Mesodermal cell (in vitro differentiated cells): Measurements from ENCODE around the gene THRB.

Experiments used
- H3K27ac ChIP-seq: 2 replicates; pipeline ENCODE4 v1.7.0; 2013; ENCODE audit warnings: mild to moderate bottlenecking, low read depth, low read length, moderate library complexity; ENCODE audit not compliant: severe bottlenecking
- H3K36me3 ChIP-seq: 2 replicates; pipeline ENCODE4 v1.7.1; 2013; ENCODE audit warnings: mild to moderate bottlenecking, low read length, moderate library complexity; ENCODE audit not compliant: control insufficient read depth, insufficient read depth
- H3K4me1 ChIP-seq: one replicate; pipeline ENCODE4 v1.7.1; 2013; ENCODE audit warnings: mild to moderate bottlenecking, low read length; ENCODE audit not compliant: insufficient read depth, control insufficient read depth, poor library complexity, severe bottlenecking
- H3K4me3 ChIP-seq: 2 replicates; pipeline ENCODE4 v1.7.0; 2013; ENCODE audit warnings: low read length, control low read depth, mild to moderate bottlenecking; ENCODE audit not compliant: insufficient read depth, poor library complexity, severe bottlenecking; ENCODE audit errors: extremely low read depth
- H3K9me3 ChIP-seq: 2 replicates; pipeline ENCODE4 v1.7.1; 2013; ENCODE audit warnings: mild to moderate bottlenecking, low read length, moderate library complexity; ENCODE audit not compliant: control insufficient read depth
- WGBS, 2 experiments: methylation state at CpG; one replicate each; pipeline ENCODE4 v1.1.5; 2013; ENCODE audit warnings: missing lambda C conversion rate in 2 of 2; ENCODE audit not compliant: insufficient coverage in 2 of 2; 5-methylcytosine and 5-hydroxymethylcytosine counted together

THRB gene

DNA sequence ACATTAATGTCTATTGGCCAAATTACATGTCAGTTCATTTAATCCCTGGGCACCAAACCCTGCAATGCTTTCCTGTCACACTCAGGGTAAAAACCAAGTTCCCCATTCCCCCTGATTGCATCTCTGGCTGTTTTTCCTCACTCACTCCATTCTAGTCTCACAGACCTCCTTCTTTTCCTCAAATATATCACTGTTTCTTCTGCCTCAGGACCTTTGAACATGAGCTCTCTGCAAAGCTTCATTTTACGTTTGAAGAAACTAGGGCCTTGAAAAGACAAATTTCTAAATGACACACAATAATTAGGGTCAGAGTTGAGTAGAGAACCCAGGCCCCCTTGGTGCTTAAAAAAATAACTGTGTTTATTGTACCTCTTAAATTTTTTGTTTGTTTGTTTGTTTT is 230.6 kb downstream of the THRB start:
- H3K27ac ChIP-seq, result no peak overlapping the region
- H3K9me3 ChIP-seq, result no peaks in the 10 kb centered on the region
- no CpG with 5 or more reads among the region's 1 CpG for WGBS, 2 experiments

DNA sequence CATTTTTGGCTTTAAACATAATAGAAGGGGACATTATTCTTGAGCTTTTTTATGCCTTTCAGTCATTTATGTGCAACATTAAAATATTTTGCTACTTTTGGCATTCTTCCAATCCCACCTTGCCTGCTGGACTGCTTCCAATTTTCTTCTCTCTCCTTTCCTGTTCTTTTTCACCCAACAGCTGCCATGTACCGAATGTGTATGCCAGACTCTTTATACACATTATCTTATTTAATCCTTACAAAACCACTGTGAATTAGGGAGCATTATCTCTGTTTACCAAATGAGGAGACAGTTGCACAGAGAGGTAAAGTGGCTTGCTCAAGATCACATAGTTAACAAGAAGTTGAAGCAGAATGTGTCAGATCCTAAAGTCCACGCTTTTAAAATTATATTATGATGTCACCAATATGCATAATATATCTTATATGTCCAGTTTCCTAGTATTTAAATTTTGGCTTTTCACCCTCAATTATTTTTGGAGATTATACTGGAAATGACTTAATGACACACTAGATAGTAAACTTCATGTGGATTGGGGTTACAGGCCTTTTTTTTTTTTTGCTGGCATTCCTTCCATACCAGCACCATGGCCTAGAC is 231.5 kb downstream of the THRB start:
- WGBS, 2 experiments, result no CpG with 5 or more reads among the region's 2 CpGs
- H3K4me1 ChIP-seq, result peaks cover 10% of the 10 kb centered on the region
- no peak overlapping the region for H3K4me3 ChIP-seq
- H3K27ac ChIP-seq, result no peak overlapping the region
- no peaks in the 10 kb centered on the region for H3K9me3 ChIP-seq
- H3K36me3 ChIP-seq, result no peaks in the 10 kb centered on the region

More for the DNA sequence above, 230.6 kb downstream of the THRB start:
- H3K4me1 ChIP-seq, result peaks cover 1% of the 10 kb centered on the region
- no peak overlapping the region for H3K4me3 ChIP-seq
- no peaks in the 10 kb centered on the region for H3K36me3 ChIP-seq

DNA sequence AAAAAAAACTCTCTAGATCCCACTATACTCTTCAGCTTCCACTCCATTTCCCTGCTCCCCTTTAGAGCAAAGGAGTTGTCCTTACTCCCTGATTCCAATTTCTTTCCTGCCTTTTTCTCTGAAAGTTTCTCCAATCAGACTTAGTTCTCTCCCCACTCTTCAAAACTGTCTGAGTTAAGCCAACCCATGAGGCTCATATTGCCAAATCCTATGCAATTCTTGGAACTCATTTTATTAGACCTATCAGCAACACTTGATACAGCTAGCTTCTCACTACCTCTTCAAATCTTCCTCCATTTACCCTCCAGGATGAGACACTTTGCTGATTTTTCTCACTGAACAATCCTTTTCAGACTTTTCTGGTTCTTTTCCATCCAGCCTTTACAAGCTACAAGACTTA is 233.1 kb downstream of the THRB start:
- H3K4me3 ChIP-seq, result no peak overlapping the region

DNA sequence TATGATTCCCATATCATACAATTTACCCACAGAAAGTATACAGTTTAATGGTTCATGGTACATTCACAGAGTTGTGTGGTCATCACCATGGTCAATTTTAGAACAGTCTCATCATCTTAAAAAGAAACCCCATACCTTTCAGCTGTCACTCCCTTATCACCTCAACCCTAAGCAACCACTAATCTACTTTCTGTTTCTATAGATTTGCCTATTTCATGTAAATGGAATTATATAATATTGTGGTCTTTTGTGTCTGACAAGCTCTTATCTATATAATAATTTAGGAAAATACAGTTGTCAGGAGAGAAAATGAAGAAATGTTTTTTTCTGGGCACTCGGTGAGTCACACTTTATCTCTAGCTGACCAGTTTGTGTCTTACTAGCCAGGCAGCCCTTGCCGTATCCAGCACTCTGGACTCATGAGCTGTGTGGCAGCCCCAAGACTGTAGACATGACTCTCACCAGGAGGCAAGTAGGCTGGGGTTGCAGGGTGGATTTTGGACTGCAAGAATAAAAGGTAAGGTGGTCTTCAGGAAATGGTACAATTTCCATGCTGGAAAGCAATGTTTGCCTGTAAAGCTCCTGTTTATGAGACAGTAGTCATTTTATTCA is 234.6 kb downstream of the THRB start:
- WGBS, 2 experiments, result 60 to 100% methylated on average over 1 of the region's 2 CpGs
- Histone ChIP-seq H3K27ac (no peak overlapping the region), H3K4me3 (no peak overlapping the region), H3K4me1 (peaks cover 11% of the 10 kb centered on the region), H3K9me3 (no peaks in the 10 kb centered on the region), H3K36me3 (no peaks in the 10 kb centered on the region)

More for the DNA sequence above, 233.1 kb downstream of the THRB start:
- H3K27ac ChIP-seq, result no peak overlapping the region
- H3K36me3 ChIP-seq, result no peaks in the 10 kb centered on the region
- H3K9me3 ChIP-seq, result no peaks in the 10 kb centered on the region
- H3K4me1 ChIP-seq, result peaks cover 11% of the 10 kb centered on the region

DNA sequence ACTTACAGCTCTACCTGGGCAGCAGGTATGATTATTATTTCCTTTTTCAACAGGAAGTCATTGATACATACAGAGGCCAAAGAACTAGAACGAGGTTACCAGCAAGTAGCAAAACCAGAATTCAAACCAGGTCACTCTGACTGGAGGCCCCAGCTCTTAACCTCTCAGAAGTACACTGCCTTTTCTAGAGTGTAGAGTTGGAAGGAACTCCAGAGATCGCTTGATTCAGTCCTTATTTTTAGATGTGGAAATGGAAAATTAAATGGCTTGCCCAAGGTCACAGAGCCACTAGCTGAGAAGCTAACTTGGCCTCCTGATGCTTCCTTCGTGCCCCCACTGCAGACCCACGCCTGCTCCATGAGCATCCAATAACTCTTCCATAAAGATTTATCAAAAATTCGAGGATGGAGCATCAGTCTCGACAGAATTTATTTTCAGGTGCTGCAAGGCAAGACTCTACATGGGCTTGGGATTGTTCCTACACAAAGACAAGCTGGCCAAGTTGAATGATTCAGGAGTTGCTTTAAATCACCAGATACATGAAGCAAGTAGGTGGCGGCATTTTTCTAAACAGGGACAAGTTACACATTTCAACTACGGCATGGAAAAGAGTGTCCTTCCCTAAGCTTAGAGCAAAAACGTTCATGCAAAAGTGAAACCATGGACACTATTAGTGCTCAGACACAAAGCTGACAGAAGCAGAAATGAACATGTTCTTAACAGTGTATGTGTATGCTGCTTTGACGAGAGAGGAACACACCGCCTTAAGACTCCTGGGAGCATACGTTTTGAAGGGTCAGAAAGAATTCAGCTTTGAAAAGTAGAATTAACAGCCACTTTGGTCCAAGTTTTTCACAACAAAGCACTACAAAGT is 235.7 kb downstream of the THRB start:
- WGBS, 2 experiments, result 94 to 97% methylated on average over 10 of the region's 12 CpGs

DNA sequence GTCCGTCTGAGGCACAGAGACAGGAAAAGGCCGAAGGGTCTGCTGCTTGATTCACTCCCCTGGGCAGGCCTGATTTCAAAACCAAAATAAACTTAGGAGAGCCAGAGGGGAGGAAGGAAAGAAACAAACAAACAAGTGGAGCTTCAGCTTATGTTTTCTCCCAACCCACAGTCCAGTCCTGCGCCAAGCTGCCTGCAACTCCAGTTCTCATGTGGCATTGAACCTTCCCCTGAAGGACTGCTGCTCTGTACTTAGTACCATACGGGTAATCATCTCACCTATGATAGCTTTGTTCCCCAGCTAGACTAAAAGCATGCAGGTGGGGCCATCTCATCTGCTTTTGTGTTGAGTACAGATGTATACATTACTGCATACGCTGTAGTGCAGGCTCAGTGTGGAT is 236.4 kb downstream of the THRB start:
- WGBS, 2 experiments, result 89 to 91% methylated on average over 3 to 4 of the region's 5 CpGs
- H3K36me3 ChIP-seq, result no peaks in the 10 kb centered on the region
- H3K4me3 ChIP-seq, result no peak overlapping the region
- peak overlapping the region; percentile 25 for H3K27ac ChIP-seq
- H3K4me1 ChIP-seq, result peaks cover 11% of the 10 kb centered on the region
- H3K9me3 ChIP-seq, result no peaks in the 10 kb centered on the region

More for the DNA sequence above, 235.7 kb downstream of the THRB start:
- Histone ChIP-seq H3K4me3 (no peak overlapping the region), H3K36me3 (no peaks in the 10 kb centered on the region), H3K9me3 (no peaks in the 10 kb centered on the region), H3K27ac (no peak overlapping the region), H3K4me1 (peaks cover 11% of the 10 kb centered on the region)

DNA sequence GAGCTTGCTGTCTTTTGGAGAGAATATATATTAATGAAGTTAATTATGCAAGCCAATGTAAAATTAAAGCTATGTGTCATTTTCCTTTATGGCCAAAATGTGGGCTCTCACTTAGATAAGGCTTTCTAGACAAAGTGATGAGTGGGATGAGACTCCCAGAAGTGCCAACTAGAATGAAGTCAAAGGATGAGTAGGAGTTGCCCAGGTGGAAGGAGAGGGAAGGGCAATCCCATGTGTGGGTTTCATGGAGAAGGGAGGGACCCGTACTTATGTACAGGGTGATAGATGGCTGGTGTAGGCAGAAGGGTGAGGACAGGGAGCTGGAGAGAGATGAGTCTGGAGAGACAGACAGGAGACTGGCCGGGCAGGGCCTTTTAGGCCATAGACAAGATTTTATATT is 239.2 kb downstream of the THRB start:
- Histone ChIP-seq H3K36me3 (no peaks in the 10 kb centered on the region), H3K4me3 (no peak overlapping the region), H3K27ac (no peak overlapping the region), H3K9me3 (no peaks in the 10 kb centered on the region), H3K4me1 (peaks cover 11% of the 10 kb centered on the region)
- WGBS, 2 experiments, result 93% methylated on average over 1 of the region's 2 CpGs; no CpG with 5 or more reads in 1 of the 2 experiments

DNA sequence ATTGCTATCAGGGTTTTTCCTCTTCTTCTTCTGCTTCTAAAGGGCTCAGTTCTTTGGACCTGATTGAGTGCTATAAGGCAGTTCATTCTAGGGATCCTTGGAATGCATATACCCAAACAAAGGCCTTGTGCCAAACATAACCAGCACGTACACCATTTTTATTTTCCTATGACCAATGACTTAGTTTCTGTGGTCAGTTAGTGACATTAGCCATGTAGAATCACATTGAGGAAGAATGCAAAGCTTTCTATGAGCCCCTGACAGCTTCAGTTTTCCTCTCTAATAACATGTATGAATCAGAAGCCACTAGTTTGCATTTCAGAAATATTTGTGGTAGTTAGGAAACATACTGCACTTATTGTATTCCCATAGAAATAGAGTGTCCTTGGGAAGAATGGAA is 240.0 kb downstream of the THRB start:
- H3K9me3 ChIP-seq, result no peaks in the 10 kb centered on the region
- H3K4me1 ChIP-seq, result peaks cover 11% of the 10 kb centered on the region
- no peak overlapping the region for H3K4me3 ChIP-seq
- H3K36me3 ChIP-seq, result no peaks in the 10 kb centered on the region
- WGBS, 2 experiments, result no CpG with 5 or more reads among the region's 1 CpG
- no peak overlapping the region for H3K27ac ChIP-seq

DNA sequence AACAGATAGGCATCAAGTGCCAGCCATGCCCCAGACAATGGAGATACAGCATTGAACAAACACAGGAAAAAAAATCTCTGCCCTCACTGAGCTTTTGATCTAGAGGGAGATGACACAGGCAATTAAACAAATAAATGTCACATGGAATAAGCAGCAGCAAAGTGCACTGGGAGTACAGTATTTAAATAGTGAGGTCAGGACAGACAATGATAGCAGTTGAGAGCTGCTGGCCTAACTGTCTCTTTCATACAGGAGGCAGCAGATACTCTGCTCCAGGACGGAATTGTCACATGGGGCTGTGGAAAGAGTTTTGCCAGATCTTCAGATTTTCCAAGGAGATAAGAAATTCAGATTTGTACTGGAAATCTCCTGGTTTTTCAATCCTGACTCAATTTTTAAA is 241.3 kb downstream of the THRB start:
- no peak overlapping the region for H3K4me3 ChIP-seq
- 71% methylated on average over 1 of the region's 1 CpG; no CpG with 5 or more reads in 1 of the 2 experiments for WGBS, 2 experiments
- no peak overlapping the region for H3K27ac ChIP-seq
- peaks cover 3% of the 10 kb centered on the region for H3K4me1 ChIP-seq
- H3K36me3 ChIP-seq, result no peaks in the 10 kb centered on the region
- H3K9me3 ChIP-seq, result no peaks in the 10 kb centered on the region

DNA sequence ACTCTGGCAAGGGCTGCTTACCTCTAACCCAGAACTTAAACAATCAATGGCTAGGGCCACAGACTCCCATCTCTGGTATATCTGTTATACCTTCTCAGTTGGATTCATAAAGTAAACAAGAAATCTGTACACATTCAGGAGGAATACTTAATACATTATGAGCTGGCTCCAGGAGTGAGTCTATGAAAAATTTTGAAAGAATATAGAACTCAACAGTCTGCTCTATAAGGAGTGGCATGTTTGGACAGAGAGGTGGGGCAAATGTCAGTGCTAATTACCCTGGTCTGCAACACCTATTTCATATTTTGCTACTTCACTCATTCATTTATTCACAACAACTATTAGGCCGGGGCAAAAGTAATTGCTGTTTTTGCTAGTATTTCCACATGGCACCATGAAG is 245.1 kb downstream of the THRB start:
- WGBS, 2 experiments, result no CpG with 5 or more reads among the region's 1 CpG
- Histone ChIP-seq H3K4me3 (no peak overlapping the region), H3K36me3 (no peaks in the 10 kb centered on the region), H3K4me1 (no peaks in the 10 kb centered on the region), H3K27ac (no peak overlapping the region), H3K9me3 (no peaks in the 10 kb centered on the region)

DNA sequence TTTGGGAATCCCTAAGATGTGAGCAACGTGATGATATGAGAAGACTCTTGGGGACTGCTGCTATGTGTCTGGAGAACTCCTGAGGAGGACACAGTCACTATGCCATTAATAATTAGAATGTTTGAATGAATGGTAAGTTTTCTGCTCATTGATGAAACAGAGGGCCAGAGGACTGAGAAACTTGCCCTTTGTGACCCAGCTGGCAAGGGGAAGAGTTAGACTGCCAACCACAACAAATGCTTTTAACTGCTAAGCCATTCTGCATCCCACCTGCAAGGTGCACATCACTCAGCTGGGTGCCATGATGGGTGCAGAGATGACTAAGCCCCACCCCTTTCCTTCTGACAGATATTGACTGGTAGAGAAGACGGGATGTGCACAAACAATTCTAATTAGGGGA is 249.6 kb downstream of the THRB start:
- peaks cover 8% of the 10 kb centered on the region for H3K4me1 ChIP-seq
- no peaks in the 10 kb centered on the region for H3K36me3 ChIP-seq
- H3K9me3 ChIP-seq, result no peaks in the 10 kb centered on the region
- WGBS, 2 experiments, result no CpG with 5 or more reads among the region's 2 CpGs
- no peak overlapping the region for H3K27ac ChIP-seq
- no peak overlapping the region for H3K4me3 ChIP-seq
